ENCODE results near the gene VAMP8. TPM values are rescaled to one million over a fixed set of nuclear protein-coding genes. Genes with fewer than 3 reads are reported as not detected.

Gene VAMP8
- total and polyA plus RNA-seq, 2 donors (not counting 3 experiments of a cell fraction or from before 2014, with no cell fraction given): 39.0 to 68.7 TPM

- dilution Hi-C loops (cut with MboI; ENCODE audit: extremely low pct_ligation_motif_present, low sequenced_read_pairs) (no loop called here), intact Hi-C loops (cut with micrococcal nuclease) (loop anchor here (5.0 kb wide), 1 partner anchor 197 kb away; no protein-coding TSS in a partner anchor)
- H2AFZ ChIP-seq (ENCODE audit: low read depth, low read length): no peak overlapping the region
- no peak overlapping the region for H3K4me3 ChIP-seq (replicated peaks in 1 of 3; ENCODE audit: insufficient read depth in 1 of 3, low read depth in 1 of 3, low read length in 3 of 3)
- peaks cover 19 to 24% of the 10 kb centered on the region in 2 experiments for H3K36me3 ChIP-seq (ENCODE audit: control insufficient read depth in 2 of 2, extremely low read depth in 1 of 2, insufficient read depth in 2 of 2, low read length in 2 of 2)
- POLR2A ChIA-PET: no interaction called here
- BruUV-seq (replicated peaks): no TSS peak
- no peaks in the 10 kb centered on the region for H3K9me3 ChIP-seq (replicated peaks; ENCODE audit: control insufficient read depth, insufficient read depth, low read length)
- H3K4me2 ChIP-seq (ENCODE audit: insufficient read depth, low read length): no peak overlapping the region
- no peak for TF ChIP-seq FOS (IDR thresholded peaks at IDR 0.05; ENCODE audit: borderline replicate concordance, insufficient read depth, low read length)
- no peak for TF ChIP-seq MAX (IDR thresholded peaks at IDR 0.05; ENCODE audit: insufficient read depth, insufficient read length)
- TF ChIP-seq EZH2 (IDR thresholded peaks at IDR 0.05; ENCODE audit: borderline replicate concordance, low read depth, low read length, severe bottlenecking): no peak
- no peak for TF ChIP-seq POLR2A (IDR thresholded peaks at IDR 0.05; ENCODE audit: low read depth, low read length)
- TF ChIP-seq GATA2 (IDR thresholded peaks at IDR 0.05; ENCODE audit: insufficient read depth, insufficient read length, low read depth, low read length): no peak
- no peak for TF ChIP-seq JUN (IDR thresholded peaks at IDR 0.05; ENCODE audit: borderline replicate concordance, insufficient read depth, insufficient read length, low read depth)
- no peak for TF ChIP-seq MYC (IDR thresholded peaks at IDR 0.05; ENCODE audit: low read depth, low read length)
- TF ChIP-seq POLR2AphosphoS5 (IDR thresholded peaks at IDR 0.05; ENCODE audit: insufficient read depth, low read depth, low read length): no peak
- no peak for TF ChIP-seq CTCF (IDR thresholded peaks at IDR 0.05; ENCODE audit: extremely low read depth in 1 of 2, insufficient read depth in 1 of 2, low read depth in 1 of 2, low read length in 2 of 2)
- H3K79me2 ChIP-seq (ENCODE audit: control insufficient read depth, insufficient read depth, low read length): peaks cover 55% of the 10 kb centered on the region
- FAIRE-seq (no peak), DNase-seq (ENCODE audit: low read depth, low spot score) (no peak)
- H3K9me1 ChIP-seq (replicated peaks; ENCODE audit: control insufficient read depth, extremely low read depth, insufficient read depth, low read length): no peaks in the 10 kb centered on the region
- no peaks in the 10 kb centered on the region for H4K20me1 ChIP-seq (replicated peaks; ENCODE audit: control insufficient read depth, extremely low read depth, insufficient read depth, low read length)
- no peak overlapping the region for H3K9ac ChIP-seq (replicated peaks; ENCODE audit: extremely low read depth, insufficient read depth, low read length)
- H3K27ac ChIP-seq (ENCODE audit: insufficient read depth, low read depth, low read length): no peak overlapping the region
- no peaks in the 10 kb centered on the region for H3K27me3 ChIP-seq (ENCODE audit: control insufficient read depth in 2 of 2, insufficient read depth in 2 of 2, low read length in 2 of 2)
- CTCF ChIA-PET: interaction anchor here (0.5 to 8.8 kb wide), 2 partner anchors 16 to 88 kb away, joined by 4 to 74 read pairs; no protein-coding TSS in a partner anchor
- peaks cover 9% of the 10 kb centered on the region for H3K4me1 ChIP-seq (ENCODE audit: control insufficient read depth, extremely low read depth, insufficient read depth, low read length)
Measured at GRCh38 chr2:85619617-85620016, 42.2 kb downstream of the VAMP8 start.

Data from endothelial cell of umbilical vein (primary cell).